ENCODE results near the gene RND1. TPM values are rescaled to one million over a fixed set of nuclear protein-coding genes. Genes with fewer than 3 reads are reported as not detected.

Gene RND1
- polyA plus RNA-seq, 3 donors, result 0.40 to 0.49 TPM; not detected in 1

GRCh38 chr12:48859607-48860006 lies 6.1 kb downstream of the RND1 start:
- no peaks in the 10 kb centered on the region for H3K9me3 ChIP-seq (replicated peaks in 1 of 2; ENCODE audit: control insufficient read depth in 1 of 2, insufficient read depth in 1 of 2, low read length in 2 of 2)
- no peak for DNase-seq
- no peak overlapping the region for H3K4me3 ChIP-seq (replicated peaks in 1 of 3; ENCODE audit: low read depth in 2 of 3, low read length in 3 of 3)
- intact Hi-C loops (cut with micrococcal nuclease), result loop anchor here (10.0 kb wide), 2 partner anchors 115 to 125 kb away; partner anchors contain the start of genes WNT1 (in 1 of the 2) and WNT10B (in 1 of the 2)
- H3K27me3 ChIP-seq (ENCODE audit: control insufficient read depth in 2 of 2, insufficient read depth in 2 of 2, low read length in 2 of 2), result peaks cover 10 to 17% of the 10 kb centered on the region in 2 donors
- no peak overlapping the region for H2AFZ ChIP-seq (ENCODE audit: insufficient read depth, low read depth, low read length, poor library complexity, severe bottlenecking)
- peaks cover 20 to 28% (median 21%) of the 10 kb centered on the region in 3 donors for H3K27me3 Mint-ChIP-seq (ENCODE audit: low read depth in 3 of 3)
- H3K27ac ChIP-seq (ENCODE audit: low read depth in 1 of 2, low read length in 2 of 2), result no peak overlapping the region
- no peaks in the 10 kb centered on the region for H4K20me1 ChIP-seq (ENCODE audit: insufficient read depth, low read length)
- H3K36me3 Mint-ChIP-seq, result no peaks in the 10 kb centered on the region
- no peaks in the 10 kb centered on the region for H3K79me2 ChIP-seq (ENCODE audit: insufficient read depth, low read length)
- no peaks in the 10 kb centered on the region for H3K36me3 ChIP-seq (replicated peaks in 1 of 2; ENCODE audit: control insufficient read depth in 1 of 2, insufficient read depth in 2 of 2, low read length in 2 of 2)
- WGBS (ENCODE audit: insufficient coverage), result 100% methylated on average over 1 of the region's 5 CpGs
- H3K4me2 ChIP-seq (replicated peaks; ENCODE audit: extremely low read depth, low read length, poor library complexity, severe bottlenecking), result no peak overlapping the region
- no peak for TF ChIP-seq CTCF (IDR thresholded peaks at IDR 0.05)
- H3K27ac Mint-ChIP-seq, result no peak overlapping the region
- H3K9ac ChIP-seq (ENCODE audit: insufficient read depth, low read length, poor library complexity, severe bottlenecking), result no peak overlapping the region
- H3K9me3 Mint-ChIP-seq, result peaks cover 0 to 2% (median 0%) of the 10 kb centered on the region in 7 donors
- H3K4me1 ChIP-seq (ENCODE audit: control insufficient read depth in 1 of 2, insufficient read depth in 2 of 2, low read length in 2 of 2), result peaks cover 9% of the 10 kb centered on the region in 2 donors
- no peak overlapping the region for H3K4me3 Mint-ChIP-seq
- peaks cover 15% of the 10 kb centered on the region for H3K4me1 Mint-ChIP-seq

- Histone ChIP-seq H3K9me3 (replicated peaks in 1 of 2; ENCODE audit: control insufficient read depth in 1 of 2, insufficient read depth in 1 of 2, low read length in 2 of 2) (no peaks in the 10 kb centered on the region), H3K4me3 (replicated peaks in 1 of 3; ENCODE audit: low read depth in 2 of 3, low read length in 3 of 3) (no peak overlapping the region), H3K4me1 (ENCODE audit: control insufficient read depth in 1 of 2, insufficient read depth in 2 of 2, low read length in 2 of 2) (peaks cover 0 to 2% of the 10 kb centered on the region in 2 donors), H3K79me2 (ENCODE audit: insufficient read depth, low read length) (no peaks in the 10 kb centered on the region), H3K4me2 (replicated peaks; ENCODE audit: extremely low read depth, low read length, poor library complexity, severe bottlenecking) (no peak overlapping the region), H3K36me3 (replicated peaks in 1 of 2; ENCODE audit: control insufficient read depth in 1 of 2, insufficient read depth in 2 of 2, low read length in 2 of 2) (no peaks in the 10 kb centered on the region), H2AFZ (ENCODE audit: insufficient read depth, low read depth, low read length, poor library complexity, severe bottlenecking) (no peak overlapping the region), H4K20me1 (ENCODE audit: insufficient read depth, low read length) (no peaks in the 10 kb centered on the region), H3K27me3 (ENCODE audit: control insufficient read depth in 2 of 2, insufficient read depth in 2 of 2, low read length in 2 of 2) (peaks cover 0 to 1% of the 10 kb centered on the region in 2 donors), H3K9ac (ENCODE audit: insufficient read depth, low read length, poor library complexity, severe bottlenecking) (no peak overlapping the region), H3K27ac (ENCODE audit: low read depth in 1 of 2, low read length in 2 of 2) (no peak overlapping the region)
- no peak for DNase-seq
- Mint-ChIP-seq H3K27ac (no peak overlapping the region), H3K4me1 (peaks cover 7% of the 10 kb centered on the region), H3K4me3 (no peak overlapping the region), H3K36me3 (no peaks in the 10 kb centered on the region), H3K27me3 (ENCODE audit: low read depth in 3 of 3) (peaks cover 7 to 12% (median 7%) of the 10 kb centered on the region in 3 donors), H3K9me3 (no peaks in the 10 kb centered on the region)
- 91% methylated on average over 7 of the region's 8 CpGs for WGBS (ENCODE audit: insufficient coverage)
- no peak for TF ChIP-seq CTCF (IDR thresholded peaks at IDR 0.05)
- intact Hi-C loops (cut with micrococcal nuclease), result loop anchor here (10.0 kb wide), 2 partner anchors 117 to 127 kb away; partner anchors contain the start of genes WNT1 (in 1 of the 2) and WNT10B (in 1 of the 2)
Measured at GRCh38 chr12:48858043-48858442, 7.6 kb downstream of the RND1 start.

Data from CD14-positive monocyte (primary cell).